ENCODE data around the gene KIF3C.
"Not testable (repeated sequence)": the region's sequence is repeated elsewhere in the genome, so short reads cannot be mapped to it uniquely, and the experiment has no call there.

KIF3C gene

DNA sequence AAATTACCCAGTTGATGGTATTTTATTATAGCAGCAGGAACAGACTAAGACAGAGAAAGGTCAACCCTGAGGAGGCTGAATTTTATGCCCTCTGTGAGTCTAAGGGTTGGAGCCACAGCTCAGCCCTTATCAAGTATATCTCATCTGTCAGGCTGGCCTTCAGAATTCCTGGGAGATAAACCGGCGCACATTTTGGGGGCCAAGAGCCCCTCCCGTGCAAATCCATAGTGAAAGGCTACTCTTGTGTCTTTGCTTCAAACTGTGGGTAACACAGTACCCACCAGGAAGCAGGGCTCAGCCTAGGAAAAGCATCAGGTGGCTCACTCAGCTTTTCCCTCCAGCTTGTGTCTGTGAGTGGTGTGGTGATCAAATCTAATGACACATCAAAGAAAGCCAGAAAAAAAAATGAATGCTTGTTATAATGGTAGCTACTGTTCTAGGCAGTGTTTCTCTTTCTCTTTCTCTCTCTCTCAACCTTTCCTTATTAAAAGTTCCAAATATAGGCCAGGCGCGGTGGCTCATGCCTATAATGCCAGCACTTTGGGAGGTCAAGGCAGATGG, 79.0 kb downstream of the KIF3C start:
- Histone ChIP-seq H3K4me3 (ENCODE audit: low read length in 2 of 2) (no peak overlapping the region), H3K9ac (ENCODE audit: low read depth in 1 of 2, low read length in 2 of 2) (no peak overlapping the region), H3K27ac (ENCODE audit: low read depth in 2 of 2, low read length in 2 of 2) (no peak overlapping the region), H3K27me3 (ENCODE audit: control insufficient read depth in 2 of 2, insufficient read depth in 2 of 2, low read length in 2 of 2) (no peaks in the 10 kb centered on the region), H3K9me3 (ENCODE audit: control insufficient read depth in 2 of 2, low read length in 2 of 2) (no peaks in the 10 kb centered on the region), H3K4me1 (ENCODE audit: control insufficient read depth in 2 of 2, insufficient read depth in 2 of 2, low read length in 2 of 2) (no peaks in the 10 kb centered on the region), H3K36me3 (ENCODE audit: control insufficient read depth in 2 of 2, insufficient read depth in 2 of 2, low read length in 2 of 2) (no peaks in the 10 kb centered on the region)

DNA sequence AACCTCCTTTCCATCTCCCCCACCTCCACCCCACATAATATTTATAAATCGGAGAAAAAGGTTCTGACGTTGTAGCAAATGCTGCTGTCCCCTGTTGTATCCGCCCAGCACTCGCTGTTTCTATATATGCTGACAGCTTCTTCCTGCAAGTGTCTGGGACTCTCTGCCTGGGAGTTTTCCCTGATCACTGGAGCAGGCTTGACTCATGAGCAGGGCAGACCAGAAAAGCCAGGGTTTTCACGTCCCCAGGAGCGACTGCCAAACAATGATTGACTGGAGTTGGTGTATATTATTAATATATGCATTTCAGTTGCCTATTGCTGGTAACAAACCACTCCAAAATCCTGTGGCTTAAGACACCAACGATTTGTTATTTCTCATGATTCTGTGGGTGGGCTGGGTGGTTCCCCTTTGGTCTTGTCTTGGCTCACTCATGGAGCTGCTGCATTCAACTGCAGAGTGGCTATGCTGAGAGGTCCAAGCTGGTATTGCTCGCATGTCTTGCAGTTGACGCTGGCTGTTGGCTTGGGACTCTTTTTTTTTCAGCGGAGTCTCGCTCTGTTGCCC, 82.8 kb downstream of the KIF3C start:
- Histone ChIP-seq H3K27ac (ENCODE audit: low read depth in 2 of 2, low read length in 2 of 2) (no peak overlapping the region), H3K9me3 (ENCODE audit: control insufficient read depth in 2 of 2, low read length in 2 of 2) (no peaks in the 10 kb centered on the region), H3K4me3 (ENCODE audit: low read length in 2 of 2) (no peak overlapping the region), H3K27me3 (ENCODE audit: control insufficient read depth in 2 of 2, insufficient read depth in 2 of 2, low read length in 2 of 2) (no peaks in the 10 kb centered on the region), H3K9ac (ENCODE audit: low read depth in 1 of 2, low read length in 2 of 2) (no peak overlapping the region), H3K36me3 (ENCODE audit: control insufficient read depth in 2 of 2, insufficient read depth in 2 of 2, low read length in 2 of 2) (no peaks in the 10 kb centered on the region), H3K4me1 (ENCODE audit: control insufficient read depth in 2 of 2, insufficient read depth in 2 of 2, low read length in 2 of 2) (peaks cover 0 to 1% of the 10 kb centered on the region in 2 donors)

DNA sequence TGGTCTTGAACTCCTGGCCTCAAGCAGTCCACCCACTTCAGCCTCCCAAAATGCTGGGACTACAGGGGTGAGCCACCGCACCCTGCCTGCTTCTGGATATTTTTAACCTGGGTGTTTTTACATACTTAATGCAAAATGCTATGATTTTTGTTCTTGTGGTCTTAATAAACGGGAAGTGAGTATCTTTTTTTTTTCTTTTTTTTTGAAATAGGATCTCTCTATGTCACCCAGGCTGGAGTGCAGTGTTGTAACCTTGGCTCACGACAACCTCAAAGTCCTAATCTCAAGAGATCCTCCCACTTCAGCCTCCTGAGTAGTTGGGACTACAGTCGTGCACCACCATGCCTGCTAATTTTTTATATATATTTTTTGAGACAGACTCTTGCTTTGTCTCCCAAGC, 84.8 kb downstream of the KIF3C start:
- Histone ChIP-seq H3K9ac (ENCODE audit: low read depth in 1 of 2, low read length in 2 of 2) (no peak overlapping the region), H3K27me3 (ENCODE audit: control insufficient read depth in 2 of 2, insufficient read depth in 2 of 2, low read length in 2 of 2) (no peaks in the 10 kb centered on the region), H3K36me3 (ENCODE audit: control insufficient read depth in 2 of 2, insufficient read depth in 2 of 2, low read length in 2 of 2) (no peaks in the 10 kb centered on the region), H3K9me3 (ENCODE audit: control insufficient read depth in 2 of 2, low read length in 2 of 2) (no peaks in the 10 kb centered on the region), H3K4me1 (ENCODE audit: control insufficient read depth in 2 of 2, insufficient read depth in 2 of 2, low read length in 2 of 2) (peaks cover 0 to 3% of the 10 kb centered on the region in 2 donors), H3K4me3 (ENCODE audit: low read length in 2 of 2) (no peak overlapping the region), H3K27ac (ENCODE audit: low read depth in 2 of 2, low read length in 2 of 2) (no peak overlapping the region)

DNA sequence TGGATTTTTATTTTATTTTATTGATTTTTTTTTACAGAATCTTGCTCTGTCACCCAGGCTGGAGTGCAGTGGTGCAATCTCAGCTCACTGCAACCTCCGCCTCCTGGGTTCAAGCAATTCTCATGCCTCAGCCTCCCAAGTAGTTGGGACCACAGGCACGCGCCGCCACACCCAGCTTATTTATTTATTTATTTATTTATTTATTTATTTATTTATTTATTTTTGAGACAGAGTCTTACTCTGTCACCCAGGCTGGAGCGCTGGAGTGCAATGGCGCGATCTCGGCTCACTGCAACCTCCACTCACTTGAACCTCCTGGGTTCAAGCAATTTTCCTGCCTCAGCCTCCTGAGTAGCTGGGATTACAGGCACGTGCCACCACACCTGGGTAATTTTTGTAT, 86.0 kb downstream of the KIF3C start:
- H3K36me3 ChIP-seq (ENCODE audit: control insufficient read depth in 2 of 2, insufficient read depth in 2 of 2, low read length in 2 of 2); H3K27me3 ChIP-seq (ENCODE audit: control insufficient read depth in 2 of 2, insufficient read depth in 2 of 2, low read length in 2 of 2); H3K27ac ChIP-seq (ENCODE audit: low read depth in 2 of 2, low read length in 2 of 2); H3K9me3 ChIP-seq (ENCODE audit: control insufficient read depth in 2 of 2, low read length in 2 of 2); H3K9ac ChIP-seq (ENCODE audit: low read depth in 1 of 2, low read length in 2 of 2); H3K4me3 ChIP-seq (ENCODE audit: low read length in 2 of 2); H3K4me1 ChIP-seq (ENCODE audit: control insufficient read depth in 2 of 2, insufficient read depth in 2 of 2, low read length in 2 of 2): not testable (repeated sequence)

DNA sequence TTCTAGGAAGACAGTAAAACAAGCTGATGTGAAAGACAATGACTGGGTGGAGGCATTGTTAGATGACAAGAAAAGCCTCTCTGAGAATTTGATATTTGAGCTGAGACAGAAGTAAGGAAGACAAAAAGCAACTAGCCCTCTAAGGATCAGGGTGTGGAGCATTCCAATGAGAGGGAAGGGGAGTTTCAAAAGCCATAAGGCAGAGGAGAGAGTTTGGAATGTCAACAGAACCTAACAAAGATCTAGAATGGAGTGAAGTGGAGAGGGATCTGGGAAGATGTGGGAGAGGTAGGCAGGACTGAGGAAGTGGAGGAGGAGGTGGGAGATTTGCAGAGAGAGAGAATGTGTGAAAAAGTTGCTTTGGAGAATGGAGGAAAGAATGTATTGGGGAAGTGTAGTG, 86.7 kb downstream of the KIF3C start:
- H3K4me3 ChIP-seq (ENCODE audit: low read length in 2 of 2) = no peak overlapping the region
- no peak overlapping the region for H3K27ac ChIP-seq (ENCODE audit: low read depth in 2 of 2, low read length in 2 of 2)
- no peaks in the 10 kb centered on the region for H3K36me3 ChIP-seq (ENCODE audit: control insufficient read depth in 2 of 2, insufficient read depth in 2 of 2, low read length in 2 of 2)
- H3K9me3 ChIP-seq (ENCODE audit: control insufficient read depth in 2 of 2, low read length in 2 of 2) = no peaks in the 10 kb centered on the region
- no peak overlapping the region for H3K9ac ChIP-seq (ENCODE audit: low read depth in 1 of 2, low read length in 2 of 2)
- no peaks in the 10 kb centered on the region for H3K27me3 ChIP-seq (ENCODE audit: control insufficient read depth in 2 of 2, insufficient read depth in 2 of 2, low read length in 2 of 2)
- H3K4me1 ChIP-seq (ENCODE audit: control insufficient read depth in 2 of 2, insufficient read depth in 2 of 2, low read length in 2 of 2) = peaks cover 0 to 3% of the 10 kb centered on the region in 2 donors

DNA sequence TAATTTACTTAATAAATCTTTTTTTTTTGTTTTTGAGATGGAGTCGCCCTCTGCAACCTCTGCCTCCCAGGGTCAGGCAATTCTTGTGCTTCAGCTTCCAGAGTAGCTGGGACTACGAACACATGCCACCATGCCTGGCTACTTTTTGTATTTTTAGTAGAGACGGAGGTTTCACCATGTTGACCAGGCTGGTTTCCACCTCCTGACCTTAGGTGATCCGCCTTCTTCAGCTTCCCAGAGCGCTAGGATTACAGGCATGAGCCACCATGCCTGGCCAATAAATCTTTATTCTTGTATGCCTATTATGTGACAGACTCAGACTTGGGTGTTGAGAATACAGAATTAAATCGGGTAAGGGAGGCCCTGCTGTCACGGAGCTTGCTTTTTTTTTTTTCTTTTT, 87.3 kb downstream of the KIF3C start:
- Histone ChIP-seq H3K9me3 (ENCODE audit: control insufficient read depth in 2 of 2, low read length in 2 of 2) (no peaks in the 10 kb centered on the region), H3K4me3 (ENCODE audit: low read length in 2 of 2) (no peak overlapping the region), H3K27me3 (ENCODE audit: control insufficient read depth in 2 of 2, insufficient read depth in 2 of 2, low read length in 2 of 2) (no peaks in the 10 kb centered on the region), H3K4me1 (ENCODE audit: control insufficient read depth in 2 of 2, insufficient read depth in 2 of 2, low read length in 2 of 2) (peaks cover 0 to 3% of the 10 kb centered on the region in 2 donors), H3K27ac (ENCODE audit: low read depth in 2 of 2, low read length in 2 of 2) (no peak overlapping the region), H3K9ac (ENCODE audit: low read depth in 1 of 2, low read length in 2 of 2) (no peak overlapping the region), H3K36me3 (ENCODE audit: control insufficient read depth in 2 of 2, insufficient read depth in 2 of 2, low read length in 2 of 2) (no peaks in the 10 kb centered on the region)

DNA sequence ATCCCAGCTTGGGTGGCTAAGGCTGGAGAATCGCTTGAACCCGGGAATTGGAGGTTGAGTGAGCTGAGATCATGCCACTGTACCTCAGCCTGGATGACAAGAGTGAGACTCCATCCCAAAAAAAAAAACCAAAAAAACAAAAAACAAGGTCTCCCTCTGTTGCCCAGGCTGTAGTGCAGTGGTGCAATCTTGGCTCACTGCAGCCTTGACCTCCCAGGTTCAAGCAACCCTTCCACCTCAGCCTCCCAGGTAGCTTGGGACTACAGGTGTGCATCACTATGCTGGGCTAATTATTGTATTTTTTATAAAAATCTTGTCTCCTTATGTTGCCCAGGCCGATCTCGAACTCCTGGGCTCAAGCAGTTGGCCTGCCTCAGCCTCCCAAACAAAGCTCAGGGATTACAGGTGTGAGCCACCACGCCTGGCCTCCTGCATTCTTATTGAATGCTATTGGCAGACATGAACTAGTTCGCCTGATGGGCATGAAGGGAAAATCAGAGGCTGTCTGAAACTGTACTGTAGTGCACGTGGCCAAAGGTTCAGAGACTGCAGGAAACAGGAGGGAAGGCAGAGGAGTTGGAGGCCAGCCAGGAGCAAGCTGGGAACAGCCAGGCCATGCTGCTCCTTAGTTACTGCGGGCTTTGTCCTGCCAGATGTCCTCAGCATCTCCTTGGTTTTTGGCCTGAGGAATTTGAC, 88.0 kb downstream of the KIF3C start:
- Histone ChIP-seq H3K4me1 (ENCODE audit: control insufficient read depth in 2 of 2, insufficient read depth in 2 of 2, low read length in 2 of 2) (peaks cover 0 to 3% of the 10 kb centered on the region in 2 donors), H3K27ac (ENCODE audit: low read depth in 2 of 2, low read length in 2 of 2) (no peak overlapping the region), H3K36me3 (ENCODE audit: control insufficient read depth in 2 of 2, insufficient read depth in 2 of 2, low read length in 2 of 2) (no peaks in the 10 kb centered on the region), H3K9ac (ENCODE audit: low read depth in 1 of 2, low read length in 2 of 2) (no peak overlapping the region), H3K4me3 (ENCODE audit: low read length in 2 of 2) (no peak overlapping the region), H3K9me3 (ENCODE audit: control insufficient read depth in 2 of 2, low read length in 2 of 2) (no peaks in the 10 kb centered on the region), H3K27me3 (ENCODE audit: control insufficient read depth in 2 of 2, insufficient read depth in 2 of 2, low read length in 2 of 2) (no peaks in the 10 kb centered on the region)

DNA sequence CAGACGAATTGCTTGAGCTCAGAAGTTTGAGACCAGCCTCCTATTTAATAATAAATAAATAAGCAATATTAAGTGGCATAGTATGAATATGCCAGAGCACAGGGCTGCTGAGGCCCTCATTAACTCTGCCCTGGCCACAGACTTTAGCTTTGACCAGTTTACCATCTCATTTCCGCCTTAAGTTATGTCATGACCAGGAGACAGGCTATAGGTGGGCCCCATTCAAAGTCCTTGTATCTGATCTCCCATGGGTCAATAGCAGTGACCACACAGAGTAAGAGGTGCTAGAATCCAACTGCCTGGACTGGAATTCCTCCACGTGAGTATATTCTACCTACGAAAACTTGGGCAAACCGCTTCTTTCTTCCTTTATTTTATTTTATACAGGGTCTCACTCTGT, 90.6 kb downstream of the KIF3C start:
- peaks cover 0 to 3% of the 10 kb centered on the region in 2 donors for H3K4me1 ChIP-seq (ENCODE audit: control insufficient read depth in 2 of 2, insufficient read depth in 2 of 2, low read length in 2 of 2)
- no peaks in the 10 kb centered on the region for H3K9me3 ChIP-seq (ENCODE audit: control insufficient read depth in 2 of 2, low read length in 2 of 2)
- H3K4me3 ChIP-seq (ENCODE audit: low read length in 2 of 2) = no peak overlapping the region
- no peak overlapping the region for H3K27ac ChIP-seq (ENCODE audit: low read depth in 2 of 2, low read length in 2 of 2)
- no peak overlapping the region for H3K9ac ChIP-seq (ENCODE audit: low read depth in 1 of 2, low read length in 2 of 2)
- H3K27me3 ChIP-seq (ENCODE audit: control insufficient read depth in 2 of 2, insufficient read depth in 2 of 2, low read length in 2 of 2) = no peaks in the 10 kb centered on the region
- H3K36me3 ChIP-seq (ENCODE audit: control insufficient read depth in 2 of 2, insufficient read depth in 2 of 2, low read length in 2 of 2) = no peaks in the 10 kb centered on the region

DNA sequence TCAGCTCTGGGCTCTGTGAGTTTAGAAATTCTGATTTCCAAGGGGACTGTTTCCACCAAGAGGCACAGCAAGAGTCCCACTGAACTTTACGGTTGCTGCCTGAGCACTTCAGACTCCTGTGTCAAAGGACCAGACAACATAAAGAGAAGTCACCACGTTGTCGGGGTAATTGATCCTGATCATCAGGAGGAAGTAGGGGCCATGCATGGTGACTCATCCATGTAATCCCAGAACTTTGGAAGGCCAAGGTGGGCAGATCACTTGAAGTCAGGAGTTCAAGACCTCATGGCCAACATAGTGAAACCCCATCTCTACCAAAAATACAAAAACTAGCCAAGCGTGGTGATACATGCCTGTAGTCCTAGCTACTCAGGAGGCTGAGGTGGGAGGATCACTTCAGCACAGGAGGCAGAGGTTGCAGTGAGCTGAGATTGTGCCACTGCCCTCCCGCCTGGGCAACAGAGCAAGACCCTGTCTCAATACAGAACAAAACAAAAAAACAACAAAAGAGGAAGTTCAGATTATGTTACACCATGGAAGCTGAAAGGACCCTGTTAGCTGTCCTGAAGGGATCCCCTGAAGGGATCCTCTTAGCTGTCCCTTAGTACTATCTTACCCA, 94.6 kb downstream of the KIF3C start:
- Histone ChIP-seq H3K9me3 (ENCODE audit: control insufficient read depth in 2 of 2, low read length in 2 of 2) (no peaks in the 10 kb centered on the region), H3K9ac (ENCODE audit: low read depth in 1 of 2, low read length in 2 of 2) (no peak overlapping the region), H3K27ac (ENCODE audit: low read depth in 2 of 2, low read length in 2 of 2) (no peak overlapping the region)

DNA sequence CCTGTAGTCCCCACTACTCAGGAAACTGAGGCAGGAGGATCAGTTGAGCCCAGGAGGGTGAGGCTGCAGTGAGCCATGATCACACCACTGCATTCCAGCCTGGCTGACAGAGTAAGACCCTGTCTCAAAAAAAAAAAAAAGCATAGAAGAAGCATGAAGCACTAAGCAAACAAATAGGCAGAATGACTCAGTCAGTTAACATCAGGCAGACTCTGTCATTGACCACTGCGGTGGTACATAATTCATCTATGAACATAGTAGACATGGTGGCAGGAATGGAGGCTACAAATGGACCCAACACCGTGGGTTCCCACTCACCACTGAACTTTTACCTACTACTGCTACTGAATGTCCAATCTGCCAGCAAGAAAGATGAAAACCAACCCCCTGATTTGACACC, 96.4 kb downstream of the KIF3C start:
- no peaks in the 10 kb centered on the region for H3K9me3 ChIP-seq (ENCODE audit: control insufficient read depth in 2 of 2, low read length in 2 of 2)
- no peaks in the 10 kb centered on the region for H3K4me1 ChIP-seq (ENCODE audit: control insufficient read depth in 2 of 2, insufficient read depth in 2 of 2, low read length in 2 of 2)
- no peak overlapping the region for H3K9ac ChIP-seq (ENCODE audit: low read depth in 1 of 2, low read length in 2 of 2)
- H3K4me3 ChIP-seq (ENCODE audit: low read length in 2 of 2) = no peak overlapping the region
- peaks cover 0 to 2% of the 10 kb centered on the region in 2 donors for H3K27me3 ChIP-seq (ENCODE audit: control insufficient read depth in 2 of 2, insufficient read depth in 2 of 2, low read length in 2 of 2)
- H3K36me3 ChIP-seq (ENCODE audit: control insufficient read depth in 2 of 2, insufficient read depth in 2 of 2, low read length in 2 of 2) = no peaks in the 10 kb centered on the region
- no peak overlapping the region for H3K27ac ChIP-seq (ENCODE audit: low read depth in 2 of 2, low read length in 2 of 2)

More for the DNA sequence above, 94.6 kb downstream of the KIF3C start:
- no peaks in the 10 kb centered on the region for H3K4me1 ChIP-seq (ENCODE audit: control insufficient read depth in 2 of 2, insufficient read depth in 2 of 2, low read length in 2 of 2)
- H3K36me3 ChIP-seq (ENCODE audit: control insufficient read depth in 2 of 2, insufficient read depth in 2 of 2, low read length in 2 of 2) = no peaks in the 10 kb centered on the region
- H3K4me3 ChIP-seq (ENCODE audit: low read length in 2 of 2) = no peak overlapping the region
- peaks cover 0 to 2% of the 10 kb centered on the region in 2 donors for H3K27me3 ChIP-seq (ENCODE audit: control insufficient read depth in 2 of 2, insufficient read depth in 2 of 2, low read length in 2 of 2)
